GM10248 (cell line): ENCODE data around the gene MAP3K21.

Experiments
- CTCF ChIA-PET: fragments of 300-600 bp; sonication (Branson Sonifier 250); formaldehyde crosslinking; extraction: SDS; loops from one replicate; lab custom pipeline; 2021; ENCODE audit warnings: antibody characterized with exemption; lab: Yijun Ruan, JAX
- POLR2A ChIA-PET: fragments of 350-650 bp; sonication (Branson Sonifier 250); formaldehyde crosslinking; extraction: SDS; loops from one replicate; lab custom pipeline; 2020; ENCODE audit warnings: antibody characterized with exemption; lab: Yijun Ruan, JAX
- DNase-seq: peaks from one replicate; pipeline ENCODE4 v3.0.0; 2012; ENCODE audit errors: extremely low spot score
- CTCF ChIP-seq: IDR thresholded peaks from 2 replicates; pipeline ENCODE4 v1.5.1; 2012; ENCODE audit warnings: mild to moderate bottlenecking, low read depth; ENCODE audit errors: extremely low read depth, missing control alignments, control extremely low read depth

Gene MAP3K21

GRCh38 chr1:233290396-233291034, 37.0 kb upstream of the MAP3K21 start:
- CTCF ChIA-PET = interaction anchor here (1.0 to 1.2 kb wide), 2 partner anchors 14 to 654 kb away, joined by 3 read pairs; no protein-coding TSS in a partner anchor
- DNase-seq = no peak
- POLR2A ChIA-PET = no interaction called here
- no peak for TF ChIP-seq CTCF

DNA sequence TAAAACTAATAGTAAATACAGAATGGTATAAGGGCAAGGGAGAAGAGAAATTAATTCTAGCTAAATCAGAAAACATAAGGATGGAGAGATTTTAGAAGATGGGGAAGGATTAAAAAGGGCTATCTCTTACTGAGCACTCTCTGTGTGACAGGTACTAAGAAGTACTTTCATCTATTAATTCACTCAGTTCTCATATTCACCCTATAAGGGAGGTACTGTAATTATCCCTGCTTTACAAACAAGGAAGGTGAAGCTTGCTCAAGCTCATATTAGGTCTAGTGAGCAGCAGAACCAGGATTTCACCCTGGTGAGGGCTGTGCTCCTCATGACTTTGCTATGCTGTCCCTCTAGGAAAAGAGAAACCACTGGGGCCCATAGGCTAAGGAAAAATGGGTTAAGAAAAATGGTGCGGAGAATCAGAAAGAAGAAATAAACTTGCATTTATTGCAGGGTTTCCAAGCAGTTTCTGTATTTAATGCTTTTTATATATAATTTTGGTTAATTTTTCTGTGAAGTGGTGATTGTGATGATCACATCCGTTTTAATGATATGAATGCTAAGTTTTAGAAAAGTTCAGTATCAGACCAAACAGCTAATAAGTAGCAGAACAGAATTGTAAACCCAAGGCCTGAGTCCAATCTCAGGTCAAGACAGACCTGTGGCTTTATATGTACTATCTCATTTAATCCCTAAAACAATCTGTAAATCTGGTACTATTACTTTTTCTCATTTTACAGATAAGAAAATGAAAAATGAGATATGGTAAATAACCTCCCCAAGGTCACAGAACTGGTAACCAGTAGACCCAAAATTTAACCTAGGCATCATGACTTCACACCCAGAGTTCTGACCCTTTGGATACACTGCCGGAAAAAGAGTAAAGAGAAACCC, 33.7 kb upstream of the MAP3K21 start:
- POLR2A ChIA-PET = no interaction called here
- DNase-seq = no peak
- CTCF ChIA-PET = interaction anchor here (3.0 kb wide), 1 partner anchor 12 kb away, joined by 14 read pairs; no protein-coding TSS in a partner anchor
- TF ChIP-seq CTCF = no peak

- ChIA-PET POLR2A (no interaction called here), CTCF (interaction anchor here (0.8 to 3.0 kb wide), 2 partner anchors 11 to 518 kb away, joined by 3 to 14 read pairs; no protein-coding TSS in a partner anchor)
- DNase-seq = peak; percentile 29
- TF ChIP-seq CTCF = no peak
Observed at GRCh38 chr1:233294913-233295236, 32.6 kb upstream of the MAP3K21 start.

- ChIA-PET CTCF (interaction anchor here (0.8 to 3.0 kb wide), 3 partner anchors 10 to 519 kb away, joined by 3 to 14 read pairs (median 3); no protein-coding TSS in a partner anchor), POLR2A (no interaction called here)
- TF ChIP-seq CTCF = no peak
- DNase-seq = peak; percentile 84
Observed at GRCh38 chr1:233295237-233295974, 32.1 kb upstream of the MAP3K21 start, which contains the start of gene PCNX2. Gene PCNX2, minus strand, starts transcription at chr1:233295725. Its CDS starts 247 bp downstream, at chr1:233295478.

DNA sequence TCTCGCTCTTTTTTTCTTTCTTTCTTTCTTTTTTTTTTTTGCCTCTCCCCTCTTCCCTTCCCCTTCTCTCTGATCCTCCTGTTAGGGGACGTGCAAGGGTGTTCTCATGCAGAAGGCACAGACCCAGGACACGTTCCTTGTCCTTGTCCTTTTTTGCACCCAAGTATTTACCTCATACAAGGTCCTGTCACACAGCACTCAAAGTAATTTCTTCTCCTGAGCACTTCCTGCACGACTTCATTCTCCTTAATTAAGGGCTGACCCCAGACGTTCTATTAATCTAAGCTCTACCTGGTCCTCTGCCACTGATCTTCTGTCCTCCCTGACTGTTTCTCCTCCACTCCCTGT, 31.6 kb upstream of the MAP3K21 start:
- DNase-seq = no peak
- TF ChIP-seq CTCF = no peak
- ChIA-PET CTCF (interaction anchor here (1.6 to 3.0 kb wide), 2 partner anchors 9 to 14 kb away, joined by 3 to 14 read pairs; no protein-coding TSS in a partner anchor), POLR2A (no interaction called here)

- ChIA-PET POLR2A (no interaction called here), CTCF (no interaction called here)
- DNase-seq = no peak
- TF ChIP-seq CTCF = no peak
Observed at GRCh38 chr1:233299450-233299849, 28.1 kb upstream of the MAP3K21 start.
